Loucy (cell line): ENCODE measurements around the gene ODF2.

Experiments
- EZH2phosphoT487 ChIP-seq: fragments of 200-600 bp; IDR thresholded peaks from 2 replicates; pipeline ENCODE4 v1.6.1; 2018; ENCODE audit warnings: antibody characterized with exemption, mild to moderate bottlenecking, moderate library complexity, borderline replicate concordance
- TF ChIP-seq, protein P1 (sequence below): fragments of 200-600 bp; sonication (generic); conservative IDR thresholded peaks from 2 replicates; pipeline ENCODE4 v1.5.1; 2014; ENCODE audit warnings: mild to moderate bottlenecking, antibody characterized with exemption, low read length

DNA sequence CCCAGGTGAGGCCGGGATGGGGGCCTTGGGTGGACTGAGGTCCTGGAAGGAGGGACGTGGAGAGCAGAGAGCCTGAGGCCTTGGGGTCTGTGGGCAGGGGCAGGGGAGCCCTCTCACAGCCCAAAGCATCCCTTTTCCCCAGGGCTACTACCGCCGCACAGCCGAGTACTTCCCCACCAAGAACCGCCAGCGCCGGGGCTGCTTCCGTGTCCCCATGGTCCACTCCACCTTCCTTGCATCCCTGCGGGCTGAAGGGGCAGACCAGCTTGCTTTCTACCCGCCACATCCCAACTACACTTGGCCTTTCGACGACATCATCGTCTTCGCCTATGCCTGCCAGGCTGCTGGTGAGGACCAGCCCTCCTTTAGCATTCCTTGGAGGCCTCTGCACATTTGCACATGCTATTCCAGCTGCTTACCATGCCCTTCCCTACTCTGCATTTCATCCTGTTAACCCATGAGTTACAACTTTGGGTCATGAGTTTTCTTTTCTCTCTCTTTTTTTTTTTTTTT lies 31.5 kb upstream of the ODF2 start:
- TF ChIP-seq, protein P1, sequence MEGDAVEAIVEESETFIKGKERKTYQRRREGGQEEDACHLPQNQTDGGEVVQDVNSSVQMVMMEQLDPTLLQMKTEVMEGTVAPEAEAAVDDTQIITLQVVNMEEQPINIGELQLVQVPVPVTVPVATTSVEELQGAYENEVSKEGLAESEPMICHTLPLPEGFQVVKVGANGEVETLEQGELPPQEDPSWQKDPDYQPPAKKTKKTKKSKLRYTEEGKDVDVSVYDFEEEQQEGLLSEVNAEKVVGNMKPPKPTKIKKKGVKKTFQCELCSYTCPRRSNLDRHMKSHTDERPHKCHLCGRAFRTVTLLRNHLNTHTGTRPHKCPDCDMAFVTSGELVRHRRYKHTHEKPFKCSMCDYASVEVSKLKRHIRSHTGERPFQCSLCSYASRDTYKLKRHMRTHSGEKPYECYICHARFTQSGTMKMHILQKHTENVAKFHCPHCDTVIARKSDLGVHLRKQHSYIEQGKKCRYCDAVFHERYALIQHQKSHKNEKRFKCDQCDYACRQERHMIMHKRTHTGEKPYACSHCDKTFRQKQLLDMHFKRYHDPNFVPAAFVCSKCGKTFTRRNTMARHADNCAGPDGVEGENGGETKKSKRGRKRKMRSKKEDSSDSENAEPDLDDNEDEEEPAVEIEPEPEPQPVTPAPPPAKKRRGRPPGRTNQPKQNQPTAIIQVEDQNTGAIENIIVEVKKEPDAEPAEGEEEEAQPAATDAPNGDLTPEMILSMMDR = no peak
- TF ChIP-seq EZH2phosphoT487 = no peak
